HepG2 (cell line): ENCODE measurements around the gene CCDC73. TPM values are rescaled to one million over a fixed set of nuclear protein-coding genes. Genes with fewer than 3 reads are reported as not detected.

Experiments
- ATAC-seq: fragments of 200-7000 bp; cut with Tn5 transposase; 3 replicates; pipeline ENCODE4 v1.9.1; 2020; ENCODE audit warnings: mild to moderate bottlenecking, moderate library complexity
- BruUV-seq: library from RNA; stranded (reverse); fragments of 400-500 nt; replicated peaks from 2 replicates; lab custom pipeline; 2021; lab: Mats Ljungman, UMichigan
- CTCF ChIA-PET: fragments of 300-600 bp; formaldehyde crosslinking; extraction: SDS; loops from one replicate; lab custom pipeline; 2021; ENCODE audit warnings: low total read pairs, inconsistent platforms, low intra/inter-chr PET ratio; lab: Yijun Ruan, JAX
- POLR2A ChIA-PET: fragments of 350-600 bp; sonication (Branson Sonifier 250); formaldehyde crosslinking; loops from one replicate; lab custom pipeline; 2020; ENCODE audit warnings: antibody characterized with exemption, inconsistent platforms; lab: Yijun Ruan, JAX
- DNase-seq: peaks from one replicate; pipeline ENCODE4 v3.0.0-alpha.2; 2015; ENCODE audit warnings: low spot score
- FAIRE-seq: peaks from 3 replicates; lab custom pipeline; 2011; peaks lifted over from hg19 to GRCh38; lab: Jason Lieb, UNC
- H2AFZ ChIP-seq: one replicate; pipeline ENCODE4 v1.6.1; 2011; ENCODE audit warnings: low read length, inconsistent platforms
- H3K27ac ChIP-seq: fragments of 300-600 bp; 3 replicates; pipeline ENCODE4 v1.8.0; 2011; ENCODE audit warnings: mixed run types, mild to moderate bottlenecking, mixed read lengths, low read length, inconsistent platforms; ENCODE audit not compliant: insufficient read depth; ENCODE audit errors: extremely low read length
- H3K27me3 ChIP-seq, 2 experiments: fragments of 200-600 bp in 1 of 2; 2 replicates in 1 of 2; 3 replicates in 1 of 2; pipeline versions ENCODE4 v1.6.0 to v1.8.0; 2011; ENCODE audit warnings: low read length in 2 of 2, mild to moderate bottlenecking in 2 of 2, moderate library complexity in 2 of 2, inconsistent platforms in 1 of 2; ENCODE audit not compliant: insufficient read depth in 2 of 2, control insufficient read depth in 1 of 2
- H3K36me3 ChIP-seq, 2 experiments: fragments of 200-600 bp in 1 of 2; replicated peaks in 1 of 2; 2 replicates in 1 of 2; 3 replicates in 1 of 2; pipeline versions ENCODE4 v1.5.1 to v1.8.0; 2011; ENCODE audit warnings: low read length in 2 of 2, inconsistent platforms in 1 of 2; ENCODE audit not compliant: insufficient read depth in 2 of 2, control insufficient read depth in 1 of 2
- H3K4me1 ChIP-seq: 2 replicates; pipeline ENCODE4 v1.5.1; 2012; ENCODE audit warnings: low read length, inconsistent platforms; ENCODE audit not compliant: insufficient read depth
- H3K4me2 ChIP-seq: 2 replicates; pipeline ENCODE4 v1.6.0; 2011; ENCODE audit warnings: low read depth, low read length, inconsistent platforms
- H3K4me3 ChIP-seq, 3 experiments: fragments of 200-600 bp in 1 of 3; sonication (generic), shearing (Covaris generic) in 1 of 3; replicated peaks in 1 of 3; 2 replicates each; pipeline ENCODE4 v1.5.1; 2011 to 2016; ENCODE audit warnings: low read length in 3 of 3, inconsistent platforms in 2 of 3, low read depth in 2 of 3, mild to moderate bottlenecking in 2 of 3, control low read depth in 1 of 3, mixed read lengths in 1 of 3; ENCODE audit not compliant: insufficient read depth in 1 of 3
- H3K79me2 ChIP-seq: one replicate; pipeline ENCODE4 v1.6.1; 2011; ENCODE audit warnings: low read length, inconsistent platforms; ENCODE audit not compliant: insufficient read depth
- H3K9ac ChIP-seq: 2 replicates; pipeline ENCODE4 v1.6.0; 2011; ENCODE audit warnings: mild to moderate bottlenecking, low read depth, low read length, inconsistent platforms; ENCODE audit not compliant: insufficient read depth
- H3K9me3 ChIP-seq: 2 replicates; pipeline ENCODE4 v1.5.1; 2012; ENCODE audit warnings: mild to moderate bottlenecking, low read length
- H4K20me1 ChIP-seq: 2 replicates; pipeline ENCODE4 v1.6.0; 2011; ENCODE audit warnings: inconsistent platforms, mild to moderate bottlenecking, low read length, moderate library complexity; ENCODE audit not compliant: insufficient read depth
- ARID2 ChIP-seq: sonication (generic); formaldehyde crosslinking; IDR thresholded peaks from 2 replicates; pipeline ENCODE4 v1.8.1; 2022; ENCODE audit warnings: mild to moderate bottlenecking, missing genetic modification reagents, borderline replicate concordance
- NFE2L2 ChIP-seq: fragments of 150-350 bp; IDR thresholded peaks from 2 replicates; pipeline ENCODE4 v1.6.1; 2014; ENCODE audit warnings: low read length
- NR1H2 ChIP-seq: sonication (generic); formaldehyde crosslinking; IDR thresholded peaks from 2 replicates; pipeline ENCODE4 v1.8.1; 2022; ENCODE audit warnings: low read depth, missing genetic modification reagents, borderline replicate concordance
- ZNF225 ChIP-seq: sonication (generic); formaldehyde crosslinking; IDR thresholded peaks from 2 replicates; pipeline ENCODE4 v1.4.0; 2020; ENCODE audit warnings: mild to moderate bottlenecking, missing genetic modification reagents
- ZNF510 ChIP-seq: sonication (generic); formaldehyde crosslinking; IDR thresholded peaks from 2 replicates; pipeline ENCODE4 v1.4.0; 2020; ENCODE audit warnings: low read depth, mild to moderate bottlenecking, missing genetic modification reagents
- ZNF558 ChIP-seq: sonication (generic); formaldehyde crosslinking; IDR thresholded peaks from 2 replicates; pipeline ENCODE4 v1.9.0; 2022; ENCODE audit warnings: mild to moderate bottlenecking, missing genetic modification reagents, borderline replicate concordance
- ZNF652 ChIP-seq: IDR thresholded peaks from 2 replicates; pipeline ENCODE4 v1.6.1; 2016; ENCODE audit warnings: low read depth, borderline replicate concordance
- ZSCAN22 ChIP-seq: sonication (generic); formaldehyde crosslinking; IDR thresholded peaks from 2 replicates; pipeline ENCODE4 v1.4.0; 2020; ENCODE audit warnings: mild to moderate bottlenecking, missing genetic modification reagents
- WGBS: methylation state at CpG from one replicate; pipeline ENCODE4 v1.1.6; 2017; ENCODE audit warnings: low lambda C conversion rate; 5-methylcytosine and 5-hydroxymethylcytosine counted together
- in situ Hi-C: cut with HindIII; loops from 2 replicates; pipeline ENCODE4 v1.10.0; 2017; ENCODE audit warnings: low pct_unique_long_range_greater_than_20kb; ENCODE audit not compliant: extremely low pct_ligation_motif_present
- intact Hi-C: fragments of 100-400 bp; cut with micrococcal nuclease; formaldehyde crosslinking; loops from one replicate; pipeline ENCODE4 v1.10.0; 2022; ENCODE audit not compliant: unreplicated experiment
- polyA plus RNA-seq, 8 experiments: library from polyadenylated mRNA; depleted of rRNA in 3 of 8; stranded (reverse) in 7 of 8; unstranded in 1 of 8; fragments of >200 nt; fragmentation: Illumina TruSeq in 4 of 8; extraction: Trizol in 4 of 8; gene quantifications; 2 replicates each; pipeline versions ENCODE4 v1.2.1 to v1.2.3, GENCODE V29; 2011 to 2016; ENCODE audit warnings: low read depth in 4 of 8, missing spikeins in 1 of 8, mixed read lengths in 1 of 8; ENCODE audit not compliant: insufficient read depth in 1 of 8
- total RNA-seq, 5 experiments: library from RNA; depleted of rRNA; stranded (reverse); fragments of >200 nt; fragmentation: Illumina TruSeq; extraction: Trizol; gene quantifications; 2 replicates each; pipeline ENCODE4 v1.2.3, GENCODE V29; 2016; ENCODE audit warnings: low read depth in 1 of 5
- TF ChIP-seq, protein P1 (sequence below): fragments of 450-650 bp; IDR thresholded peaks from 2 replicates; pipeline ENCODE4 v1.6.1; 2017

Gene CCDC73
- total and polyA plus RNA-seq, 2 of the 13 experiments (the other 11 are each of a cell fraction or from before 2014, with no cell fraction given) = 0.01 to 0.11 TPM

DNA sequence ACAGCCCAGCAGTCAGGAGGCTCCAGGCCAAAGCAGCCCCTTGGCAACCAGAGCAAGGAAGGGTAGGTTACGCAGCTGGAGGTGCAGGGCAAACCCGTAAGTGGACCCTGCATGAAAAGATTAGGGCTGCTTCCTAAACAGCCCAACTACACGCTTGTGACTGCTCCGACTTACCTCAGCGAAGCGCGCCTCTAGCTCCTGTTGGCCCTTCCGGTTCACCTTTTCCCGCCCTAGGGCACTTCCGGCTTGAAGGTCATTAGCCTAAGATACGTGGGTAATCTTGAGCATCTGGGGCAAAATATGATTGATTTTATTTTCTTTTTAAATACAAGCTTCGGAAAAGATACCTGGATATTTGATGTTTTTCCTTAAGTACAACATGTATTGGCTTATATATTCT, at the start of gene CCDC73 (continued):
- TF ChIP-seq, protein P1, sequence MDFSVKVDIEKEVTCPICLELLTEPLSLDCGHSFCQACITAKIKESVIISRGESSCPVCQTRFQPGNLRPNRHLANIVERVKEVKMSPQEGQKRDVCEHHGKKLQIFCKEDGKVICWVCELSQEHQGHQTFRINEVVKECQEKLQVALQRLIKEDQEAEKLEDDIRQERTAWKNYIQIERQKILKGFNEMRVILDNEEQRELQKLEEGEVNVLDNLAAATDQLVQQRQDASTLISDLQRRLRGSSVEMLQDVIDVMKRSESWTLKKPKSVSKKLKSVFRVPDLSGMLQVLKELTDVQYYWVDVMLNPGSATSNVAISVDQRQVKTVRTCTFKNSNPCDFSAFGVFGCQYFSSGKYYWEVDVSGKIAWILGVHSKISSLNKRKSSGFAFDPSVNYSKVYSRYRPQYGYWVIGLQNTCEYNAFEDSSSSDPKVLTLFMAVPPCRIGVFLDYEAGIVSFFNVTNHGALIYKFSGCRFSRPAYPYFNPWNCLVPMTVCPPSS = no peak

DNA sequence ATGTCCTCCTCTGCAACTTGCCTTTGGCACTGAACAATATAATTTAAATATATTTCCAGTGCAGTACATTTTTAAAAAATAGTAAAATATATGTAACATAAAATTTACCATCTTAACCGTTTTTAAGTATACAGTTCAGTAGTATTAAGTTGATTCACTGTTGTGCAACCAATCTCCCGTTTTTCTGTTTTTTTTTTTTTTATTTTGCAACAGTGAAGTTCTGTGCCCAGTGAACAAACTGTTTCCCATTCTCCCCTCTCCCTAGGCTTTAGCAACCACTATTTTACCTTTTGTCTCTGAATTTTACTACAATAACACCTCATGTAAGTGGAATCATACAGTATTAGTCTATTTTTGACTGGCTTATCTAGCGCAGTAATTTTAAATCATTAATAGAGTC, 49.1 kb upstream of the CCDC73 start:
- ATAC-seq = no peak
- in situ Hi-C loops = no loop called here

DNA sequence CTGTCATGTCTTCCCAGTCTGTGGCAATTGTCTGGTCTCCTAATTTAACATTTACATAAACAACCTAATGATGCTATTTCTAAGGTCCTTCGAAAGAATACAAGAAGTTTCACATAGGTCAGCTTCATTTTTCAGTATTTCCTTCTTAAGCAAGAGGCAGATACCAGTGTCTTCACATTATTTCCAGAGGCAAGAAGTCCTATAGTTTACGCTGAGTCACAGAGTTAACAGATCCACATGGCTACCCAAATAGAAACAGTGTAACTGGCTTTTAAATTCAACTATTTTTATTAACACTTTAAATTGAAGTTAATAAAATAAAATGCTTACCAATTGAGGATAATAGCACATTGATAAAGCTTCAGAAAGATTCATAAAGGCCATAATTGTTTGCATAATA, 46.1 kb upstream of the CCDC73 start:
- Histone ChIP-seq H3K4me1 (no peaks in the 10 kb centered on the region), H3K27ac (no peak overlapping the region), H3K4me3 (no peak overlapping the region), H3K9me3 (no peaks in the 10 kb centered on the region), H3K79me2 (no peaks in the 10 kb centered on the region), H3K27me3 (no peaks in the 10 kb centered on the region), H3K9ac (no peak overlapping the region)
- intact Hi-C loops = no loop called here
- no TSS peak for BruUV-seq
- no peak for FAIRE-seq
- DNase-seq = no peak
- in situ Hi-C loops = no loop called here
- no peak for TF ChIP-seq ZNF558 (CRISPR knock-in tag)
- TF ChIP-seq NFE2L2 = peak; percentile 24; the same call in 1 of the 2 replicates
- TF ChIP-seq, all 625 proteins: peak for 1
- Histone ChIP-seq H4K20me1 (no peaks in the 10 kb centered on the region), H3K4me2 (no peak overlapping the region), H3K36me3 (no peaks in the 10 kb centered on the region), H2AFZ (no peak overlapping the region)
- 53% methylated on average over 2 of the region's 2 CpGs for WGBS
- CTCF ChIA-PET = no interaction called here
- no peak for ATAC-seq
- POLR2A ChIA-PET = no interaction called here

More for the DNA sequence above, 49.1 kb upstream of the CCDC73 start:
- no peak overlapping the region for H3K4me3 ChIP-seq
- no peak overlapping the region for H3K4me2 ChIP-seq
- no peaks in the 10 kb centered on the region for H3K79me2 ChIP-seq
- H3K27ac ChIP-seq = no peak overlapping the region
- H4K20me1 ChIP-seq = no peaks in the 10 kb centered on the region
- no peak overlapping the region for H2AFZ ChIP-seq
- no TSS peak for BruUV-seq
- no peaks in the 10 kb centered on the region for H3K36me3 ChIP-seq
- H3K27me3 ChIP-seq = no peaks in the 10 kb centered on the region
- TF ChIP-seq ARID2 (CRISPR knock-in tag) = no peak
- TF ChIP-seq ZSCAN22 (CRISPR knock-in tag) = no peak
- TF ChIP-seq NR1H2 (CRISPR knock-in tag) = no peak
- TF ChIP-seq ZNF510 (CRISPR knock-in tag) = no peak
- TF ChIP-seq ZNF652 (CRISPR knock-in tag) = no peak
- no peak for TF ChIP-seq ZNF225 (CRISPR knock-in tag)
- H3K4me1 ChIP-seq = no peaks in the 10 kb centered on the region
- no peak for DNase-seq
- FAIRE-seq = no peak
- H3K9ac ChIP-seq = no peak overlapping the region
- H3K9me3 ChIP-seq = no peaks in the 10 kb centered on the region
- intact Hi-C loops = no loop called here
- POLR2A ChIA-PET = no interaction called here
- WGBS = 28% methylated on average over 3 of the region's 3 CpGs
- CTCF ChIA-PET = no interaction called here
